Stimulated activated CD4-positive, alpha-beta T cell treated with anti-CD3 and anti-CD28 coated beads, Interleukin-2, amount 100 ng/mL, for 4 hours (primary cell): ENCODE measurements around the gene PKD1L1.

ENCODE experiments used
- DNase-seq: peaks from one replicate; pipeline ENCODE4 v3.0.0-alpha.2; 2020; ENCODE audit warnings: low read depth

Gene PKD1L1

GRCh38 chr7:47734949-47735291 lies 213.3 kb downstream of the PKD1L1 start:
- DNase-seq, result no peak

- no peak for DNase-seq
Observed at GRCh38 chr7:47734287-47734948, 213.8 kb downstream of the PKD1L1 start.

- DNase-seq, result no peak
Observed at GRCh38 chr7:47730142-47730541, 218.1 kb downstream of the PKD1L1 start.

GRCh38 chr7:47726047-47726726 lies 222.1 kb downstream of the PKD1L1 start:
- no peak for DNase-seq

- no peak for DNase-seq
Observed at GRCh38 chr7:47725031-47725780, 223.1 kb downstream of the PKD1L1 start.
